Esophagus (tissue), 2 donors: ENCODE results near the gene NCBP1. TPM values are rescaled to one million over a fixed set of nuclear protein-coding genes. Genes with fewer than 3 reads are reported as not detected.
"Not testable (repeated sequence)": the region's sequence is repeated elsewhere in the genome, so short reads cannot be mapped to it uniquely, and the experiment has no call there.

Experiments used
- H3K27ac ChIP-seq, 2 donors: one replicate each; pipeline ENCODE4 v1.5.1; 2013; ENCODE audit warnings: low read depth in 2 of 2, mild to moderate bottlenecking in 2 of 2, inconsistent platforms in 1 of 2, low read length in 1 of 2, moderate library complexity in 1 of 2
- H3K27me3 ChIP-seq, 2 donors: one replicate each; pipeline ENCODE4 v1.6.1; 2013; ENCODE audit warnings: low read length in 2 of 2, control low read depth in 1 of 2, mild to moderate bottlenecking in 1 of 2; ENCODE audit not compliant: insufficient read depth in 2 of 2, control insufficient read depth in 1 of 2
- H3K36me3 ChIP-seq, 2 donors: one replicate each; pipeline ENCODE4 v1.6.1; 2013; ENCODE audit warnings: low read length in 1 of 2; ENCODE audit not compliant: control insufficient read depth in 2 of 2, insufficient read depth in 2 of 2
- H3K4me1 ChIP-seq, 2 donors: one replicate each; pipeline ENCODE4 v1.6.1; 2013; ENCODE audit warnings: low read length in 1 of 2; ENCODE audit not compliant: control insufficient read depth in 2 of 2, insufficient read depth in 2 of 2
- H3K4me3 ChIP-seq, 2 donors: one replicate each; pipeline ENCODE4 v1.5.1; 2013; ENCODE audit warnings: low read length in 2 of 2, mild to moderate bottlenecking in 2 of 2, low read depth in 1 of 2, moderate library complexity in 1 of 2
- H3K9me3 ChIP-seq, 2 donors: one replicate each; pipeline ENCODE4 v1.6.1; 2013; ENCODE audit warnings: mild to moderate bottlenecking in 2 of 2, low read depth in 1 of 2, low read length in 1 of 2, moderate library complexity in 1 of 2; ENCODE audit not compliant: control insufficient read depth in 2 of 2, insufficient read depth in 1 of 2
- WGBS, 2 donors: extraction: QIAGEN DNeasy Blood & Tissue Kit; methylation state at CpG; one replicate each; pipeline ENCODE4 v1.1.7; 2013; 5-methylcytosine and 5-hydroxymethylcytosine counted together
- polyA plus RNA-seq, 2 donors: library from polyadenylated mRNA; stranded (reverse); fragments of 200-250 nt; gene quantifications; one replicate each; pipeline ENCODE4 v1.2.3, GENCODE V29; 2013
- donor health status: healthy with polysubstance abuse.
- donor health status: Bipolar disorder and iron deficiency.

NCBP1 gene
- polyA plus RNA-seq, result 1 to 10 TPM; 6.7 to 8.1 TPM

GRCh38 chr9:97632985-97633858 is at the start of gene NCBP1, which contains the start of gene TSTD2:
Gene NCBP1, plus strand, starts transcription at chr9:97633821. Its CDS starts 61 bp downstream, at chr9:97633882.
Gene TSTD2, minus strand, starts transcription at chr9:97633368. Its CDS starts 5,806 bp downstream, at chr9:97627562.
- peak within 1 kb of the TSS; percentile 90 to 92 for H3K4me3 ChIP-seq
- peak within 1 kb of the TSS; percentile 98 to 100 for H3K27ac ChIP-seq
- H3K36me3 ChIP-seq, result no peaks in the 10 kb centered on the region
- H3K4me1 ChIP-seq, result no peaks in the 10 kb centered on the region
- no peaks in the 10 kb centered on the region for H3K27me3 ChIP-seq
- no peaks in the 10 kb centered on the region for H3K9me3 ChIP-seq
- 0% methylated on average over 78 to 83 of the region's 83 CpGs for WGBS, 2 donors

- H3K4me1 ChIP-seq, H3K36me3 ChIP-seq, H3K27me3 ChIP-seq, H3K4me3 ChIP-seq, H3K9me3 ChIP-seq, H3K27ac ChIP-seq: not testable (repeated sequence)
- no CpG with 5 or more reads among the region's 2 CpGs for WGBS, 2 donors
These were observed 48.8 kb upstream of the NCBP1 start for GRCh38 chr9:97584778-97585177.

- H3K27ac ChIP-seq, H3K36me3 ChIP-seq, H3K4me1 ChIP-seq, H3K4me3 ChIP-seq, H3K9me3 ChIP-seq, H3K27me3 ChIP-seq: not testable (repeated sequence)
- WGBS, 2 donors, result 95 to 96% methylated on average over 7 of the region's 7 CpGs
These were observed 46.7 kb upstream of the NCBP1 start for GRCh38 chr9:97586909-97587308.

- Histone ChIP-seq H3K9me3 (no peaks in the 10 kb centered on the region), H3K27ac (no peak overlapping the region), H3K4me1 (peaks cover 0 to 3% of the 10 kb centered on the region in 2 donors), H3K4me3 (no peak overlapping the region), H3K36me3 (no peaks in the 10 kb centered on the region), H3K27me3 (no peaks in the 10 kb centered on the region)
- 85 to 88% methylated on average over 6 of the region's 6 CpGs for WGBS, 2 donors
These were observed 42.1 kb upstream of the NCBP1 start for GRCh38 chr9:97591535-97591934.

GRCh38 chr9:97592126-97592525 is 41.5 kb upstream of the NCBP1 start:
- Histone ChIP-seq H3K27ac (no peak overlapping the region), H3K4me1 (peaks cover 0 to 3% of the 10 kb centered on the region in 2 donors), H3K9me3 (no peaks in the 10 kb centered on the region), H3K27me3 (no peaks in the 10 kb centered on the region), H3K4me3 (no peak overlapping the region), H3K36me3 (no peaks in the 10 kb centered on the region)
- 85 to 86% methylated on average over 1 of the region's 1 CpG for WGBS, 2 donors

- peaks cover 0 to 3% of the 10 kb centered on the region in 2 donors for H3K4me1 ChIP-seq
- no peaks in the 10 kb centered on the region for H3K9me3 ChIP-seq
- no peak overlapping the region for H3K27ac ChIP-seq
- H3K36me3 ChIP-seq, result no peaks in the 10 kb centered on the region
- H3K4me3 ChIP-seq, result no peak overlapping the region
- H3K27me3 ChIP-seq, result no peaks in the 10 kb centered on the region
- 78 to 88% methylated on average over 4 of the region's 4 CpGs for WGBS, 2 donors
These were observed 39.7 kb upstream of the NCBP1 start for GRCh38 chr9:97593960-97594359.

GRCh38 chr9:97594381-97594921 is 39.2 kb upstream of the NCBP1 start:
- Histone ChIP-seq H3K4me1 (peaks cover 0 to 3% of the 10 kb centered on the region in 2 donors), H3K36me3 (peaks cover 0 to 2% of the 10 kb centered on the region in 2 donors), H3K4me3 (no peak overlapping the region), H3K27me3 (no peaks in the 10 kb centered on the region), H3K9me3 (no peaks in the 10 kb centered on the region), H3K27ac (peak overlapping the region in 1 of 2 donors; percentile 7)
- 70 to 85% methylated on average over 11 of the region's 11 CpGs for WGBS, 2 donors

GRCh38 chr9:97596906-97597305 is 36.7 kb upstream of the NCBP1 start:
- 41 to 51% methylated on average over 4 of the region's 4 CpGs for WGBS, 2 donors
- peaks cover 8 to 15% of the 10 kb centered on the region in 2 donors for H3K36me3 ChIP-seq
- no peak overlapping the region for H3K27ac ChIP-seq
- H3K4me3 ChIP-seq, result no peak overlapping the region
- H3K9me3 ChIP-seq, result no peaks in the 10 kb centered on the region
- no peaks in the 10 kb centered on the region for H3K27me3 ChIP-seq
- peaks cover 0 to 3% of the 10 kb centered on the region in 2 donors for H3K4me1 ChIP-seq

GRCh38 chr9:97598461-97599288 is 34.9 kb upstream of the NCBP1 start:
- H3K36me3 ChIP-seq, result peaks cover 15 to 20% of the 10 kb centered on the region in 2 donors
- H3K4me3 ChIP-seq, result no peak overlapping the region
- no peaks in the 10 kb centered on the region for H3K4me1 ChIP-seq
- no peaks in the 10 kb centered on the region for H3K9me3 ChIP-seq
- WGBS, 2 donors, result 23 to 25% methylated on average over 11 of the region's 11 CpGs
- no peaks in the 10 kb centered on the region for H3K27me3 ChIP-seq
- peak overlapping the region in 1 of 2 donors; percentile 35 for H3K27ac ChIP-seq
